ENCODE data around the gene ZBTB16. TPM values are rescaled to one million over a fixed set of nuclear protein-coding genes. Genes with fewer than 3 reads are reported as not detected.

The ZBTB16 gene
- total and polyA plus RNA-seq, 2 of the 13 experiments (the other 11 are each of a cell fraction or from before 2014, with no cell fraction given) = not detected

- Histone ChIP-seq H2AFZ (ENCODE audit: low read length) (no peak overlapping the region), H3K27me3 (ENCODE audit: control insufficient read depth in 1 of 2, insufficient read depth in 2 of 2, low read length in 2 of 2) (peaks cover 0 to 26% of the 10 kb centered on the region in 2 experiments; a peak in 2 of 5 replicates), H3K79me2 (ENCODE audit: insufficient read depth, low read length) (no peaks in the 10 kb centered on the region), H3K4me3 (replicated peaks in 1 of 3; ENCODE audit: insufficient read depth in 1 of 3, low read depth in 2 of 3, low read length in 3 of 3) (no peak overlapping the region), H3K9ac (ENCODE audit: insufficient read depth, low read depth, low read length) (no peak overlapping the region), H3K4me2 (ENCODE audit: low read depth, low read length) (no peak overlapping the region), H3K27ac (ENCODE audit: extremely low read length, insufficient read depth, low read length) (no peak overlapping the region), H4K20me1 (ENCODE audit: insufficient read depth, low read length) (no peaks in the 10 kb centered on the region), H3K36me3 (replicated peaks in 1 of 2; ENCODE audit: control insufficient read depth in 1 of 2, insufficient read depth in 2 of 2, low read length in 2 of 2) (no peaks in the 10 kb centered on the region), H3K4me1 (ENCODE audit: insufficient read depth, low read length) (0 out of 2 replicates have a peak, but pooled peaks cover 7% of the 10 kb centered on the region), H3K9me3 (ENCODE audit: low read length) (no peaks in the 10 kb centered on the region)
- no TSS peak for BruUV-seq (replicated peaks)
- in situ Hi-C loops (cut with HindIII; ENCODE audit: extremely low pct_ligation_motif_present, low pct_unique_long_range_greater_than_20kb) = no loop called here
- ATAC-seq (no peak), FAIRE-seq (no peak), DNase-seq (ENCODE audit: low spot score) (no peak)
- 45% methylated on average over 9 of the region's 9 CpGs for WGBS (ENCODE audit: low lambda C conversion rate)
- intact Hi-C loops (cut with micrococcal nuclease; ENCODE audit: unreplicated experiment) = no loop called here
- POLR2A ChIA-PET = no interaction called here
- TF ChIP-seq NFYC (CRISPR knock-in tag; IDR thresholded peaks at IDR 0.05) = no peak
- TF ChIP-seq RBAK (CRISPR knock-in tag; IDR thresholded peaks at IDR 0.05) = no peak
- TF ChIP-seq ZNF850 (CRISPR knock-in tag; conservative IDR thresholded peaks at IDR 0.05) = no peak
- TF ChIP-seq UBTF (CRISPR knock-in tag; IDR thresholded peaks at IDR 0.05) = no peak
- TF ChIP-seq ZNF17 (CRISPR knock-in tag; IDR thresholded peaks at IDR 0.05) = no peak
- CTCF ChIA-PET (ENCODE audit: low intra/inter-chr PET ratio, low total read pairs) = no interaction called here
Measured at GRCh38 chr11:114109206-114110090, 49.9 kb downstream of the ZBTB16 start.

All from HepG2 (cell line).